Activated T-helper 1 cell treated with Interleukin-2 at 50 U/mL for 16 hours (primary cell): Measurements from ENCODE around the gene FAM174B.

ENCODE experiments used
- DNase-seq: peaks from one replicate; pipeline ENCODE4 v3.0.0-alpha.2; 2020; ENCODE audit warnings: low read depth

Gene FAM174B

GRCh38 chr15:92655178-92655995, at the start of gene FAM174B:
Gene FAM174B (minus strand): TSS chr15:92655775.
- DNase-seq, result no peak

- DNase-seq, result no peak
Observed at GRCh38 chr15:92696096-92696495, 40.5 kb upstream of the FAM174B start.

GRCh38 chr15:92693691-92694331, 38.2 kb upstream of the FAM174B start:
- no peak for DNase-seq

GRCh38 chr15:92690395-92690794, 34.8 kb upstream of the FAM174B start:
- no peak for DNase-seq

- no peak for DNase-seq
Observed at GRCh38 chr15:92687746-92688145, 32.2 kb upstream of the FAM174B start.

- DNase-seq, result no peak
Observed at GRCh38 chr15:92687195-92687602, 31.6 kb upstream of the FAM174B start.

GRCh38 chr15:92683511-92683834, 27.9 kb upstream of the FAM174B start:
- DNase-seq, result no peak

GRCh38 chr15:92682741-92683510, 27.4 kb upstream of the FAM174B start:
- no peak for DNase-seq

- no peak for DNase-seq
Observed at GRCh38 chr15:92681141-92681631, 25.6 kb upstream of the FAM174B start.

GRCh38 chr15:92677999-92678398, 22.4 kb upstream of the FAM174B start:
- DNase-seq, result no peak

- no peak for DNase-seq
Observed at GRCh38 chr15:92676561-92676960, 21.0 kb upstream of the FAM174B start.

GRCh38 chr15:92675485-92675884, 19.9 kb upstream of the FAM174B start:
- DNase-seq, result no peak

GRCh38 chr15:92674347-92674746, 18.8 kb upstream of the FAM174B start:
- no peak for DNase-seq

- DNase-seq, result no peak
Observed at GRCh38 chr15:92672102-92672501, 16.5 kb upstream of the FAM174B start.

GRCh38 chr15:92671406-92671805, 15.8 kb upstream of the FAM174B start:
- no peak for DNase-seq

GRCh38 chr15:92670621-92671020, 15.0 kb upstream of the FAM174B start:
- DNase-seq, result no peak

- DNase-seq, result no peak
Observed at GRCh38 chr15:92669432-92669831, 13.9 kb upstream of the FAM174B start.

GRCh38 chr15:92668620-92669019, 13.0 kb upstream of the FAM174B start:
- DNase-seq, result no peak

- no peak for DNase-seq
Observed at GRCh38 chr15:92667970-92668485, 12.5 kb upstream of the FAM174B start.

GRCh38 chr15:92667287-92667904, 11.8 kb upstream of the FAM174B start:
- no peak for DNase-seq

GRCh38 chr15:92666780-92667179, 11.2 kb upstream of the FAM174B start:
- DNase-seq, result no peak

- no peak for DNase-seq
Observed at GRCh38 chr15:92665100-92665555, 9.6 kb upstream of the FAM174B start.
